Aorta (tissue), 5 donors: ENCODE measurements around the gene PDIA5. TPM values are rescaled to one million over a fixed set of nuclear protein-coding genes. Genes with fewer than 3 reads are reported as not detected.
"Not testable (repeated sequence)": the region's sequence is repeated elsewhere in the genome, so short reads cannot be mapped to it uniquely, and the experiment has no call there.

Source experiments
- ATAC-seq: fragments of 200-7000 bp; cut with Tn5 transposase; one replicate; pipeline ENCODE4 v1.9.1; 2022; ENCODE audit warnings: moderate library complexity; ENCODE audit not compliant: low FRiP score
- DNase-seq, 2 donors: peaks; one replicate each; pipeline ENCODE4 v3.0.0-alpha.2; 2020
- H3K27ac ChIP-seq, 2 donors: one replicate each; pipeline ENCODE4 v1.5.1; 2013; ENCODE audit warnings: low read length in 2 of 2, mild to moderate bottlenecking in 2 of 2, moderate library complexity in 2 of 2, control low read depth in 1 of 2, inconsistent platforms in 1 of 2, low read depth in 1 of 2
- H3K27me3 ChIP-seq, 2 donors: one replicate each; pipeline ENCODE4 v1.6.1; 2013; ENCODE audit warnings: control low read depth in 1 of 2, low read length in 1 of 2, mild to moderate bottlenecking in 1 of 2, moderate library complexity in 1 of 2; ENCODE audit not compliant: insufficient read depth in 2 of 2, control insufficient read depth in 1 of 2
- H3K36me3 ChIP-seq, 2 donors: one replicate each; pipeline ENCODE4 v1.6.1; 2013; ENCODE audit warnings: control low read depth in 1 of 2, low read length in 1 of 2, mild to moderate bottlenecking in 1 of 2; ENCODE audit not compliant: insufficient read depth in 2 of 2, control insufficient read depth in 1 of 2
- H3K4me1 ChIP-seq, 2 donors: one replicate each; pipeline ENCODE4 v1.6.1; 2013; ENCODE audit warnings: low read length in 2 of 2, control low read depth in 1 of 2, mild to moderate bottlenecking in 1 of 2, moderate library complexity in 1 of 2; ENCODE audit not compliant: insufficient read depth in 2 of 2, control insufficient read depth in 1 of 2
- H3K4me3 ChIP-seq, 2 donors: one replicate each; pipeline ENCODE4 v1.5.1; 2013; ENCODE audit warnings: low read length in 2 of 2, control low read depth in 1 of 2, mild to moderate bottlenecking in 1 of 2
- H3K9me3 ChIP-seq: one replicate; pipeline ENCODE4 v1.6.1; 2013; ENCODE audit warnings: mild to moderate bottlenecking, low read length; ENCODE audit not compliant: control insufficient read depth
- WGBS, 2 donors: extraction: QIAGEN DNeasy Blood & Tissue Kit; methylation state at CpG; one replicate each; pipeline ENCODE4 v1.1.7; 2013; 5-methylcytosine and 5-hydroxymethylcytosine counted together
- intact Hi-C, 2 donors: fragments of 100-400 bp; cut with DNase I; formaldehyde crosslinking; loops; one replicate each; pipeline versions ENCODE4 v1.14.2 to v1.15.0; 2022
- polyA plus RNA-seq, 2 donors: library from polyadenylated mRNA; stranded (reverse); fragments of 200-250 nt; gene quantifications; one replicate each; pipeline ENCODE4 v1.2.3, GENCODE V29; 2013
- total RNA-seq, 2 donors: library from RNA; stranded (reverse); fragmentation: NEBNext Ultra II Directional; extraction: Animal tissue kit (Norgen Biotek cat#: 25700); gene quantifications; one replicate each; pipeline ENCODE4 v1.2.1, GENCODE V29; 2021
- donor health status: healthy with polysubstance abuse.
- donor health status: Bipolar disorder and iron deficiency.
- donor health status: DM: no; HTN: no; CAD: no.
- donor health status: DM: no; HTN: no; CAD: no.
- donor health status: DM: yes; HTN: yes; CAD: no.

The PDIA5 gene
- total and polyA plus RNA-seq, 4 donors: 8.6 to 50.4 (median 30.4) TPM

DNA sequence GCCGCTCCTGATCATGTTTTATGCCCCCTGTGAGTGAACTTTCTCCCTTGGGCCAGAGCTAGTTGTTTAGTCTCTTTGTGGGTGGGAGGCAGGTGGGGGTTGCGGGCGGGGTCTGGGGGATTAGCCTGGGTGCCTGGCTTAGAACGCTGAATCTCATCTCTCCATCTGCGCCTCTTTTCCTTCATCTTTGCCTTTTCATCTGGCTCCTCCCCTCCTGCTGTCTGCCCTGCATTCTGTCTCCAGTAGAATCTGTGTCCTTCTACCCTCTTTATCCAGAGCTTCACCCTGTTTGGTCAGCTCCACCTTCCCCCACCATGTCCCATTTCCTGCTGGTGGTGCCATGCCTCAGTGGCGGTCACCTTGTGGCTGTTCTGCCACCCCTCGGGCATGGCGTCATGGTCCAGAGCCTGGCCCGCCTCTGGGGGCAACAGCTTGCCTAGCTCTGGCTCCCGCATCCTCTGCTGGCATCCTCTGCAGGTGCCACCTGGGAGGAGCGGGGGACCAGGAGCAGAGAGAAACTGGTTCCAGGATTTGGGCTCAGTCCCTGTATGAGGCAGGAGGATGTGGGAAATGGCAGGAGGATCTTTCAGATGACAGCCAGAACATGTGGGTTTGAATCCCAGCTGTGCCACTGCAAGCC, 44.3 kb downstream of the PDIA5 start:
- peaks cover 4 to 5% of the 10 kb centered on the region in 2 donors for H3K36me3 ChIP-seq
- no peak overlapping the region for H3K27ac ChIP-seq
- WGBS, 2 donors: 90 to 92% methylated on average over 10 to 11 of the region's 11 CpGs
- ATAC-seq: peak; percentile 19
- intact Hi-C loops: no loop called here
- DNase-seq: peak in 1 of 2 donors; percentile 10
- no peaks in the 10 kb centered on the region for H3K9me3 ChIP-seq
- H3K4me3 ChIP-seq: no peak overlapping the region
- no peaks in the 10 kb centered on the region for H3K27me3 ChIP-seq
- H3K4me1 ChIP-seq: no peaks in the 10 kb centered on the region

DNA sequence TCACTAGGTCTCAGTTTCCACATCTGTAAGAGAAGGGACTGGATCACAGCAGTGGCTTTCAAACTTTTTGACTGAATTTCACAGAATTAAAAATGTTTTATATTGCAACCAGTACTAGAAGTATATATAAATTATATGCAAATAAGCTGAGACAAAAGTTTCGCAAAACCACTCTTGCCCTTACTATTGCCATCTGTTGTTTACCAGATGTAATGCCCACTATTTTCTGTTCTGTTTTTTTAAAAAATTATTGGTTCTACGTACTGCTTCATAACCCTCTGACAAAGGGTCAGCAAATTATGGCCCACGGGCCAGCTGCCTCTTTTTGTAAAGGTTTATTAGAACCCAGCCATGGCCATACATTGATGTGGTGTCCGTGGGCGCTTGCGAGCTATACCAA, 44.8 kb downstream of the PDIA5 start:
- ATAC-seq: no peak
- H3K36me3 ChIP-seq: peaks cover 4 to 6% of the 10 kb centered on the region in 2 donors
- intact Hi-C loops: no loop called here

DNA sequence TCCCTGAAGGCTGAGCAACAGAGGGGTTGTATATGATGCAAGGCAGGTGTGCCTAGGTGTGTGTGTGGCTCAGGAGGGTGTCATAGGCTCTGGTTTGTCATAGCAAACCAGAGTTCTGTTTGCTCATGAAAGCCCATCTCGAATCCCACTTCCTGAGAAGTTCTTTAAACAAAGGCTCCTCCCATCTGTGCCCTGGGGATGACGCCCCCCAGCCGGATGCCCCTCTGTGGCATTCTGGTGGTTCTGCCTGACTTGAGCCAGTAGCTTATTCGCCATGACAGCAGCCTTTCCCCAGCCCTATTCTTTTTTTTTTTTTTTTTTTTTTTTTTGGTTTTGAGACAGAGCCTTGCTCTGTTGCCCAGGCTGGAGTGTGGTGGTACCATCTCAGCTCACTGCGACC, 45.4 kb downstream of the PDIA5 start:
- peaks cover 4 to 7% of the 10 kb centered on the region in 2 donors for H3K36me3 ChIP-seq
- WGBS, 2 donors: 87 to 88% methylated on average over 5 of the region's 5 CpGs

More for the DNA sequence above, 44.8 kb downstream of the PDIA5 start:
- WGBS, 2 donors: 90 to 93% methylated on average over 6 of the region's 6 CpGs
- H3K27ac ChIP-seq: no peak overlapping the region
- DNase-seq: peak in 1 of 2 donors; percentile 4
- no peak overlapping the region for H3K4me3 ChIP-seq
- H3K27me3 ChIP-seq: no peaks in the 10 kb centered on the region
- H3K4me1 ChIP-seq: no peaks in the 10 kb centered on the region
- H3K9me3 ChIP-seq: no peaks in the 10 kb centered on the region

DNA sequence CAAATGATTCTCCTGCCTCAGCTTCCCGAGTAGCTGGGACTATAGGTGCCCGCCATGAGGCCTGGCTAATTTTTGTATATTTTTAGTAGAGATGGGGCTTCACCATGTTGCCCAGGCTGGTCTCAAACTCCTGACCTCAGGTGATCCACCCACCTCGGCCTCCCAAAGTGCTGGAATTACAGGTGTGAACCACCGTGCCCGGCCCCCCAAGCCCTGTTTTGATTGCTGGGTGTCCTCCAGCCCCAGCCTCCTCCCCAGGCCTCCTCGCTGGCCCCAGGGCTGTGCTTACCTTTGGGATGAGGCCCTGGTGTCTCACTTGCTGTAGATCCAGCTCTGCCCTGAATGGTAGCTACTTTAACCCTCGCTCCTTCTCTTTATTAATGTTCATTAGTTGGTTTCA, 45.8 kb downstream of the PDIA5 start:
- H3K27me3 ChIP-seq, H3K9me3 ChIP-seq, H3K36me3 ChIP-seq, H3K4me3 ChIP-seq, ATAC-seq, H3K4me1 ChIP-seq, intact Hi-C loops, H3K27ac ChIP-seq: not testable (repeated sequence)
- WGBS, 2 donors: 91 to 96% methylated on average over 7 of the region's 7 CpGs
- peak; percentile 25 to 54 for DNase-seq

More for the DNA sequence above, 45.4 kb downstream of the PDIA5 start:
- Histone ChIP-seq H3K9me3 (no peaks in the 10 kb centered on the region), H3K27me3 (no peaks in the 10 kb centered on the region), H3K4me1 (no peaks in the 10 kb centered on the region), H3K4me3 (no peak overlapping the region), H3K27ac (no peak overlapping the region)
- ATAC-seq (no peak), DNase-seq (peak in 1 of 2 donors; percentile 34)
- intact Hi-C loops: no loop called here

DNA sequence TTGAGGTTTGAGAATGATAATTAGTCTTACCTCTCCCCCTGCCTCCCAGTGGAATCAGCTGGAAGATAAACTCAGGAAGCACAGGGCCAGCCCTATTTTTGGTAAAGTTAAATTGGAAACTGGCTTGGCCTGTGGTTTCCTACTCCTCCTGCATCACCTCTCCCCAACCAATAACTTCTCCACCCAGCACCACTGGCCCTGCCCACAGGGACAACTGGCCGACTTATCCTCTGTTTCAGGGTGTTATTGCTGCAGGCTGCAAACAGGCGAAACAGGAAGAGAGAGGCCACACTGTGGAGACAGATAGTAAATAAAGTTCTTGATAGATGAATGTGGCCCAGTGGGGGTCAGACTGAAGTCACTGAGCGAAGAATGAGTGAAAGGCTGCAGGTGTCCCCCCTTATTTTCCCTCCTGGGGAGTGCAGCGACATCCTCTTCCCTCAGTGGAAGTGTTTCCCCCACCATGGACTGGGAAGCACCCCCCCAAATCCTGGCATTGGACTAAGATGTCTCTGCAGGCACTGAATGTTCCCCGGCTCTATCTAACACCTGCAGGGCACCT, 47.1 kb downstream of the PDIA5 start:
- no peaks in the 10 kb centered on the region for H3K27me3 ChIP-seq
- 70 to 76% methylated on average over 5 of the region's 5 CpGs for WGBS, 2 donors
- peaks cover 4 to 5% of the 10 kb centered on the region in 2 donors for H3K36me3 ChIP-seq
- H3K9me3 ChIP-seq: no peaks in the 10 kb centered on the region
- ATAC-seq (no peak), DNase-seq (peak; percentile 9 to 36)
- H3K4me1 ChIP-seq: no peaks in the 10 kb centered on the region
- H3K4me3 ChIP-seq: no peak overlapping the region
- intact Hi-C loops: no loop called here
- no peak overlapping the region for H3K27ac ChIP-seq

DNA sequence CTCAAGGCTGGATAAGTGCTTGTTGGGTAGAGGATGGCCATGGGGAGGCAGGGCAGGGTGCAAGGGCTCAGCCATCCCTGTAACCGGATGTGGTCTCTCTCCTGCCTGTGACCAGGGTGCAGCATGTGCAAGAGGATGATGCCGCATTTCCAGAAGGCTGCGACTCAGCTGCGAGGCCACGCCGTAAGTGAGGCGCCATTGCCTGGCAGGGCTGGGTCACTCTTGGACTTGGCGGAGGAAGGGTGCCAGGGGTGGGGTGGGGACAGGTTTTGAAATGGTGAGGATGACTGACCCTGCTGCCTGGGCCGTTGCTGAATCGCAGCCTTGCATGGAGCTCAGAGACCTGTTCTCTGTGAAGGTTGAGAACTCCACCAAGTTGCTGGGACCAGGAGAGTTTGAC, 49.3 kb downstream of the PDIA5 start:
- H3K27ac ChIP-seq: no peak overlapping the region
- H3K36me3 ChIP-seq: peaks cover 4% of the 10 kb centered on the region in 2 donors
- no peaks in the 10 kb centered on the region for H3K9me3 ChIP-seq
- no peaks in the 10 kb centered on the region for H3K27me3 ChIP-seq
- DNase-seq (peak in 1 of 2 donors; percentile 42), ATAC-seq (no peak)
- intact Hi-C loops: no loop called here
- H3K4me3 ChIP-seq: no peak overlapping the region
- 96 to 98% methylated on average over 10 of the region's 10 CpGs for WGBS, 2 donors
- no peaks in the 10 kb centered on the region for H3K4me1 ChIP-seq

DNA sequence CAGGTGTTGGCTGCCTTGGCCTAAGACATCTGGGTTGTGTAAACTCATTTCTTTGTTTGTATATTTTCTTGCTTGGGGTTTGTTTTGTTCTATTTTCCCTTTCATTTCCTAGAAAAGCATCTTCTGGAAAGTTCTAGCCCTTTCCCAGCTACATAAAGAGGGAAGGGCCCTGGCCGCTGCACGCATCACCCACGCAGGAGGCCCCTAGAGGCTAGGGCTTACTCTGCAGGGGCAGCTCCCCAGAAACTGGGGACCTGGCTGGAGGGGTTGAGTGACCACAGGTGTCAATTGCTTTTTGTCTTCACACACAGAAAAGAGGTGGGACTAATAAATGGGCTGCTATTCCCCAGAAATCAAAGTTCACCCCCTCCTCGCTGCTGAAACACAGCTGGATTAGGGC, 52.6 kb downstream of the PDIA5 start:
- intact Hi-C loops: no loop called here
- Histone ChIP-seq H3K27me3 (no peaks in the 10 kb centered on the region), H3K36me3 (peaks cover 2 to 4% of the 10 kb centered on the region in 2 donors), H3K4me1 (no peaks in the 10 kb centered on the region), H3K27ac (no peak overlapping the region), H3K9me3 (no peaks in the 10 kb centered on the region), H3K4me3 (no peak overlapping the region)
- DNase-seq (peak in 1 of 2 donors; percentile 17), ATAC-seq (no peak)
- WGBS, 2 donors: 84 to 88% methylated on average over 4 of the region's 4 CpGs

DNA sequence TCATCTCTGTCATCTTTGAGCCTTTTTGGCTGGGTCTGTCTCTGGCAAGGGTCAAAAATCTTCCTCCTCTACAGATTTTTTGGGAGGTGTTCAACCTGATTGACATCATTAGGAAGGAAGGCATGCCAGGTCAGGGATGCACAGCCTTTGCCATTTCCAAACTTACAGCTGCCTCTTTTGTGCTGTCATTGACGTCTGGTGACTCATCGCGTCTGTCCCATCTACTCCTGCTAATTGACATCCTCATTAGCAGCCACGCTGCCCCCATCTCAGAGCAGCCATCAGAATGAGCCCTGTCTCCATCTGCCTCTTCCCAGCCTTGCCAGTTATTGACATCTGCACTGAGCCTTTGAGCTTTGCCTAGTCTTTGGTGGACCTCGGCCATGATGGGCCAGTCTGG, 53.0 kb downstream of the PDIA5 start:
- no peak overlapping the region for H3K27ac ChIP-seq

DNA sequence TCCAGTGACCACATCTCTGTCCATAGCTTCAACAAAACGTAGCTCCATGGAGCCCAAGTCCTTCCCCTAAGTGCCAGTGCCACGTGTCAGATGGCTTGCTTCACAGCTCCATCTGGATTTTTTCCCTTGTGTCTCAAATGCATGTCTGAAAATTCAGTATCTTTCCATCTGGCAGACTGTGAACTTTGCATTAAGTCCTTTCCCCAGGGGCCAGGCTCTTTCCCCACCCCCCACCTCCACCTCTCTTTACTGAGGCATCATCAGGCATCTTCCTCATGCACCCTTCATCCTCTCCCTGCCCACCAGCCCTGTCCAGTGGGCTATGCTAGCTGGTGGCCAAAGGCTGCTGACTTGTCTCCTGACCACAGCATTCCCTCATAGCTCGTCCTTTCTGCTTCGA, 53.7 kb downstream of the PDIA5 start:
- Histone ChIP-seq H3K27me3 (no peaks in the 10 kb centered on the region), H3K4me1 (no peaks in the 10 kb centered on the region), H3K36me3 (peaks cover 0 to 2% of the 10 kb centered on the region in 2 donors), H3K27ac (no peak overlapping the region), H3K4me3 (no peak overlapping the region), H3K9me3 (no peaks in the 10 kb centered on the region)
- 65 to 68% methylated on average over 4 of the region's 4 CpGs for WGBS, 2 donors
- no peak for ATAC-seq
- DNase-seq: peak; percentile 6 to 41
- intact Hi-C loops: loop anchor here in 1 of 2 donors (10.0 kb wide), 1 partner anchor 66 kb away; no protein-coding TSS in a partner anchor

More for the DNA sequence above, 53.0 kb downstream of the PDIA5 start:
- no peak for ATAC-seq
- no peaks in the 10 kb centered on the region for H3K4me1 ChIP-seq
- intact Hi-C loops: loop anchor here in 1 of 2 donors (10.0 kb wide), 1 partner anchor 65 kb away; no protein-coding TSS in a partner anchor
- H3K4me3 ChIP-seq: no peak overlapping the region
- H3K27me3 ChIP-seq: no peaks in the 10 kb centered on the region
- H3K9me3 ChIP-seq: no peaks in the 10 kb centered on the region
- H3K36me3 ChIP-seq: peaks cover 2 to 4% of the 10 kb centered on the region in 2 donors
- 60 to 62% methylated on average over 5 of the region's 5 CpGs for WGBS, 2 donors
- peak in 1 of 2 donors; percentile 38 for DNase-seq
